DOHH2 (cell line): ENCODE results near the gene TP53TG3.
"Not testable (repeated sequence)": the region's sequence is repeated elsewhere in the genome, so short reads cannot be mapped to it uniquely, and the experiment has no call there.

Experiments
- H3F3A ChIP-seq: fragments of 200-600 bp; sonication (generic), shearing (Covaris generic); 2 replicates; pipeline ENCODE4 v1.6.0; 2016; ENCODE audit warnings: antibody characterized with exemption, mild to moderate bottlenecking; ENCODE audit not compliant: control insufficient read depth, insufficient read depth
- H3K27ac ChIP-seq: fragments of 200-600 bp; sonication (generic); 2 replicates; pipeline ENCODE4 v1.5.1; 2014; ENCODE audit warnings: low read depth, mild to moderate bottlenecking, low read length, moderate library complexity
- H3K27me3 ChIP-seq: fragments of 200-600 bp; sonication (generic); 2 replicates; pipeline ENCODE4 v1.6.1; 2014; ENCODE audit warnings: mild to moderate bottlenecking, low read length, mixed read lengths; ENCODE audit not compliant: control insufficient read depth
- H3K36me3 ChIP-seq: fragments of 200-600 bp; sonication (generic); 2 replicates; pipeline ENCODE4 v1.6.1; 2014; ENCODE audit warnings: mild to moderate bottlenecking, low read length, moderate library complexity, mixed read lengths; ENCODE audit not compliant: control insufficient read depth
- H3K4me1 ChIP-seq: fragments of 200-600 bp; sonication (generic); 2 replicates; pipeline ENCODE4 v1.6.1; 2014; ENCODE audit warnings: mild to moderate bottlenecking, low read length, mixed read lengths; ENCODE audit not compliant: control insufficient read depth
- H3K4me2 ChIP-seq: fragments of 200-600 bp; sonication (generic); 2 replicates; pipeline ENCODE4 v1.6.0; 2014; ENCODE audit warnings: mild to moderate bottlenecking, low read length, moderate library complexity
- H3K4me3 ChIP-seq: fragments of 200-600 bp; sonication (generic); 2 replicates; pipeline ENCODE4 v1.5.1; 2014; ENCODE audit warnings: mild to moderate bottlenecking, low read length, mixed read lengths
- H3K79me2 ChIP-seq: fragments of 200-600 bp; sonication (generic); 2 replicates; pipeline ENCODE4 v1.6.1; 2014; ENCODE audit warnings: mild to moderate bottlenecking, low read length, mixed read lengths; ENCODE audit not compliant: control insufficient read depth
- H3K9me2 ChIP-seq: fragments of 200-600 bp; sonication (generic); replicated peaks from 2 replicates; pipeline ENCODE4 v1.6.1; 2014; ENCODE audit warnings: mild to moderate bottlenecking, low read length, mixed read lengths; ENCODE audit not compliant: control insufficient read depth
- H3K9me3 ChIP-seq: fragments of 200-600 bp; sonication (generic); 2 replicates; pipeline ENCODE4 v1.6.1; 2014; ENCODE audit warnings: antibody characterized with exemption, low read length, mixed read lengths; ENCODE audit not compliant: control insufficient read depth, insufficient read depth
- H4K20me1 ChIP-seq: fragments of 200-600 bp; sonication (generic); 2 replicates; pipeline ENCODE4 v1.6.0; 2014; ENCODE audit warnings: low read depth, mild to moderate bottlenecking, antibody characterized with exemption, low read length, moderate library complexity; ENCODE audit not compliant: control insufficient read depth, insufficient read depth

The TP53TG3 gene

GRCh38 chr16:32632096-32632495 lies 43.9 kb downstream of the TP53TG3 start:
- H3K27me3 ChIP-seq, H3K4me1 ChIP-seq, H4K20me1 ChIP-seq, H3K4me2 ChIP-seq, H3K4me3 ChIP-seq, H3K36me3 ChIP-seq, H3F3A ChIP-seq, H3K79me2 ChIP-seq, H3K9me3 ChIP-seq, H3K9me2 ChIP-seq, H3K27ac ChIP-seq: not testable (repeated sequence)
